Activated T-cell treated with anti-CD3 and anti-CD28 coated beads for 1 hour (primary cell): Measurements from ENCODE around the gene RGS7.

Experiments
- DNase-seq: peaks from one replicate; pipeline ENCODE4 v3.0.0-alpha.2; 2020; ENCODE audit warnings: low read depth

The RGS7 gene

GRCh38 chr1:240831191-240831631 is 525.8 kb downstream of the RGS7 start:
- no peak for DNase-seq

GRCh38 chr1:240829487-240829886 is 527.5 kb downstream of the RGS7 start:
- DNase-seq, result no peak

DNA sequence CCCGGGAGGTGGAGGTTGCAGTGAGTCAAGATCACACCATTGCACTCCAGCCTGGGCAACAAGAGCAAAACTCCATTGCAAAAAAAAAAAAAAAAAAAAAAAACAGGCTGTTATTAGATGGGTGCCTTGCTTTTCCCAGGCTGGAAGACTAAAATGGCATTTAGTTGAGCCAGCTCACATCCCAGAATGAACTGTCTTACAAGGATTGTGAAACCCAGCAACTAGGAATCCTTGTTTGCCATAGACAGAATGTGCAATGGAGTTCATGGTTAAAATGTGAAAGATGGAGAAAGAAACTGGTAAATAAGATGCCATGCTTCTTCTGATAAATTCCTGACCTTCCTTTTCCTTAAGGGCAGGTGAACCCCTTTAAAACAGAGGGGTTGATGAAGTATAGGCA is 529.2 kb downstream of the RGS7 start:
- DNase-seq, result no peak

GRCh38 chr1:240824238-240824637 is 532.8 kb downstream of the RGS7 start:
- DNase-seq, result no peak

DNA sequence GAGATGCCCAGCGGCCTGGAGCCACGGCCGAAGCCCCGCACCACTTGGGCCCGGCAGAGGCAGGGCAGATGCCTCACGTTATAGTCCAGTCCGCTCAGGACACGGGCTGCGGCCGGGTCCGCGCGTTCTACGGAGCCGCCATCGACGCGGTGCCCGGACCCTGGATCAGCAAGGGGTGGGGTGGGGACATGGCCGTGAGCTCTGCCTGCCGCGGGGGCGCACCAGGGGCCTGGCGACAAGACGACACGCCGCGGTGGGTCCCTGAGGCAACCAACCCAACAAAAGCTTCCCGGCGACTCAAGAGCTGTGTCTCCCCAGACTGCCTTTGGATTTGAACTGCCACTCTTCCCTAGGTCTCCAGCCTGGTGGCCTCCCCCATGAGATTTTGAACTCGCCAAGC is 533.6 kb downstream of the RGS7 start:
- DNase-seq, result no peak

GRCh38 chr1:240821925-240822324 is 535.1 kb downstream of the RGS7 start:
- DNase-seq, result no peak

- no peak for DNase-seq
Measured at GRCh38 chr1:240820816-240821215, 536.2 kb downstream of the RGS7 start.

GRCh38 chr1:240816472-240816871 is 540.5 kb downstream of the RGS7 start:
- DNase-seq, result no peak

DNA sequence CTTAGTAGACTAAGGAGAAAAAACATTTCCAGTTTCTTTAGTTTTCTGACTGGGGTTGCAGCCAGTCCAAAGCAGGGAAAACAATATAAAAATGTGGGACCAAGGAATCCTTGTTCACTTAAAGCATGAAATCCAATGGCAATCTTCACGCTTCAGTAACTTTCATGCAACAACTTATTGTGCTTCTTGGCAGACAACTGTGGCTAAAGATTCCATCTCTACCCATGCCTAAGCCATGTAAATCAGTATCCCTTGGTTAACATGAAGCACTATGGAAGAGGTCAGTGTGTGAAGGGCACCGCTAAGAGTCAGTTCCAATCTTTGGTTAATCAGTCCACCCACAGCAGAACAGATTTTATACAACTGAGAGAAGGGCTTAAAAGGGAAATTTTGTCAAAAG is 543.3 kb downstream of the RGS7 start:
- DNase-seq, result no peak

GRCh38 chr1:240811256-240811655 is 545.7 kb downstream of the RGS7 start:
- DNase-seq, result no peak

GRCh38 chr1:240808381-240808780 is 548.6 kb downstream of the RGS7 start:
- DNase-seq, result no peak

GRCh38 chr1:240806200-240806745 is 550.7 kb downstream of the RGS7 start:
- DNase-seq, result no peak

GRCh38 chr1:240804475-240804874 is 552.5 kb downstream of the RGS7 start:
- DNase-seq, result no peak

DNA sequence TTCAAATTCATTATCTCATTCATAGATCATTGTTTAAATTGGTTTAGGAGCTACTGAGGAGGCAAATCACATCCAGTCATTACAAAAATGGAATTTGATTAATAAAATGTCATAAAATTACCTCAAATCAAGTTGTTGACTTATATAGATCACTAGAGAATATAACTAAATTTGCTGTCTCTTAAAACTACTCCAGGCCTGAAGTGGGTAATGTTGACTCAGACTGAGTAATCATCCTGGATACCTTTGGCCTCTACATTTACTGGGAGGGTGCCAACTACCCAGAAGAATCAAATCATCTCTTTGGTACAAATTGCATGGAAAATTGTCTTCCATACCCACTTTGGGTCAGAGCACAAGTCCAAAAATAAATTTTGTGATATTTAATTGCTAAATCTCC is 553.9 kb downstream of the RGS7 start:
- no peak for DNase-seq

GRCh38 chr1:240802271-240802670 is 554.7 kb downstream of the RGS7 start:
- no peak for DNase-seq

GRCh38 chr1:240801442-240801841 is 555.6 kb downstream of the RGS7 start:
- no peak for DNase-seq

DNA sequence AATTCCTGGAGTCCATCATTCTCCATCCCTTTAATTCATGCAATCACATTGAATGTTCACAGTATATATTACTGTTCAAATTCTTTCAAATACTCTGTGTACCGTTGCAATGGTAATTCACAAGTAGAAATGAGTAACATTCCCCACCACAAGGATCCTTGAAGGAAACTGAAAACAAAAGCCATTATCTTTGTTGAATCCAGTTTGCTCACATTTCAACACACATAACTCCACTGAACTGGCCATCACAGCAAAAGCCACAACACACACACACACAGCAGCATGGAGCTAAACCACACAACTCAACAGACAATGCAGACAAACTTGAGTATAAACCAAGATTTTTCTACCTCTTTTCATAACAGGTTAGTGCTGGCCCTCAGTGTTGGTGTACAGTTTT is 556.7 kb downstream of the RGS7 start:
- DNase-seq, result no peak

GRCh38 chr1:240797050-240797449 is 560.0 kb downstream of the RGS7 start:
- DNase-seq, result no peak

DNA sequence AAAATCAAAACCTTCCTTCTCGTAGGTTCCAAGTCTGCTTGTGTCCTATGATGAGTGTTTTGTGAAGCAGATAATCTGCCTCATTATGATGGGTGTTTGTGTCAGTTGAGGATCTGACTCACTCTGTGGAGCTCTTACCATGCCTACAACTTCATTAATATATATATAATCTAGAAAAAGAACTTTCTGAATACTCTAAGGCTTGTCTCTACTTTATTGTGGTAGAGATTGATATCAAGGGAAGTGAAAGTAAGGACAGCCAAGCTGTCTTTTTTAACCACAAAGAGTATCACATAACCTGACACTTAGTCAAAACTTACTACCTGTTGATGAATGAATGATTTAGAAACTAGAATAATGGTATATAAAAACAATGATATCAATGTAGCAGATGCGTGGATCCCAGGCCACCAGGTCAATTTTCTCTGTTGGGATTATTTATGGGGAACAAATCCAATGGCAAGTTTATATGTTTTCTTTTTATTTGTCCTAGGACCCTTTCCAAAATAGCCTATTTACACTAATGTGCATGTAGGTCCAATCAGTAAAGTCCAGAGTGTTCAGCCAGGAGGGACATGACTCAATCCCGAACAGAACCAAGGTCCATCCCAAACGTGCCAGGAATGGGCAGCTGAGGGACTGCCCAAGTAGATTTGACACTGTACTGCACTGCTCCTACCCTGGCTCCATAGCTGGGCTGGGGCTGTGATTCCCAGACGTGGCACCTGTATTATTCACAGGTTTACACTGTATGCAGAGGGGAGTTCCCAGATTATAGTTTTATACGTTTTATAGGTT is 562.8 kb downstream of the RGS7 start:
- DNase-seq, result no peak

DNA sequence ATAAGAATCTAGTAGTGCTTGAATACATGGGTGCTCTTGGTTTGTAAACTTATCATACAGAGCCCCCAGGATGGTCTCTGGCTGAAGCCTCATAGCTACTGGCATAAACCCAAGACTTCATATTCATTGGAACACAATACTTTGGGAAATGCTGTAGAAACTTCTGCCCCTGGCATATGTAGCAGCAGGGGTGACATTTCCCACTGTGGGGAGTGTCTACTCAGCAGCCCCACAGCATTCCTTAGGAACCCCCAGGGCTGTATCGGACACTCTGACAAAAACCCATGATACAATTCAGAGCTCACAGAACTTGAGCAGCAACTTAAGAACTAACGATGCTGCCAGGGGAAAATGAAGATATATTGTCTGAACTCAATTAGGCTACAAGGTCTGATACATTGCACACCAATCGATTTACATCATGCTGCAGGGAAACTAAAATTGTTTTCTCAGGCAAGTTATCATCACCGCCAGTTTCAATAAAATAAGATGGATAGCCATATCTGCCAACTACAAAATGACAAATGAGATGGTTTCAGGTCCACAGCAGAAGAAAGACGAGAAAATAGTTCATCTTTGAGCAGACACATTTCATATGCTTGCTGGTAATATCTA is 564.0 kb downstream of the RGS7 start:
- DNase-seq, result no peak

- no peak for DNase-seq
Measured at GRCh38 chr1:240790856-240791255, 566.1 kb downstream of the RGS7 start.

DNA sequence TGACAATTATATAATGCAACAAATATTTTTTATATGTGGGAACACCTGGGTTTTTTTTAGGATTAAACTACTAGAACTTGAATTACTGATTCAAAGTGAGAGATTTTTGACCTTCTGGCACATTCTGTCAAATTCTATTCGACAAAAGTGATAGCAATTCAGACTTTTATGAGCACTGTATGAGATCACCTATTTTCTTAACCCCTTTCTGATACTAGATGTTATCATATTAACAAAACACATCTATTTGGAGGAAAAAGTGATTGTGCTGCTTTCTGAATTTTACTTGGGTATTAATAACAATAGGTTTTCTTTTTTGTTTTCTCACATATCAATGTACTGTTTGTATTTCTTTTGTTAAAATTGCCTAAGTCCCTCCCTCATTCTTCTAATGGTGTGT is 570.1 kb downstream of the RGS7 start:
- no peak for DNase-seq

- no peak for DNase-seq
Measured at GRCh38 chr1:240784776-240785175, 572.2 kb downstream of the RGS7 start.
